Mesodermal cell (in vitro differentiated cells): ENCODE measurements around the gene LDLRAP1.

ENCODE experiments used
- H3K27ac ChIP-seq: 2 replicates; pipeline ENCODE4 v1.7.0; 2013; ENCODE audit warnings: mild to moderate bottlenecking, low read depth, low read length, moderate library complexity; ENCODE audit not compliant: severe bottlenecking
- H3K36me3 ChIP-seq: 2 replicates; pipeline ENCODE4 v1.7.1; 2013; ENCODE audit warnings: mild to moderate bottlenecking, low read length, moderate library complexity; ENCODE audit not compliant: control insufficient read depth, insufficient read depth
- H3K4me1 ChIP-seq: one replicate; pipeline ENCODE4 v1.7.1; 2013; ENCODE audit warnings: mild to moderate bottlenecking, low read length; ENCODE audit not compliant: insufficient read depth, control insufficient read depth, poor library complexity, severe bottlenecking
- H3K4me3 ChIP-seq: 2 replicates; pipeline ENCODE4 v1.7.0; 2013; ENCODE audit warnings: low read length, control low read depth, mild to moderate bottlenecking; ENCODE audit not compliant: insufficient read depth, poor library complexity, severe bottlenecking; ENCODE audit errors: extremely low read depth
- H3K9me3 ChIP-seq: 2 replicates; pipeline ENCODE4 v1.7.1; 2013; ENCODE audit warnings: mild to moderate bottlenecking, low read length, moderate library complexity; ENCODE audit not compliant: control insufficient read depth
- WGBS, 2 experiments: methylation state at CpG; one replicate each; pipeline ENCODE4 v1.1.5; 2013; ENCODE audit warnings: missing lambda C conversion rate in 2 of 2; ENCODE audit not compliant: insufficient coverage in 2 of 2; 5-methylcytosine and 5-hydroxymethylcytosine counted together

The LDLRAP1 gene

GRCh38 chr1:25611843-25612242 lies 68.4 kb downstream of the LDLRAP1 start:
- H3K4me1 ChIP-seq = peaks cover 6% of the 10 kb centered on the region
- no peak overlapping the region for H3K27ac ChIP-seq
- H3K4me3 ChIP-seq = no peak overlapping the region
- WGBS, 2 experiments = 91 to 100% methylated on average over 1 of the region's 1 CpG
- no peaks in the 10 kb centered on the region for H3K9me3 ChIP-seq
- no peaks in the 10 kb centered on the region for H3K36me3 ChIP-seq

- Histone ChIP-seq H3K36me3 (no peaks in the 10 kb centered on the region), H3K4me1 (peaks cover 6% of the 10 kb centered on the region), H3K4me3 (no peak overlapping the region), H3K9me3 (no peaks in the 10 kb centered on the region), H3K27ac (no peak overlapping the region)
- WGBS, 2 experiments = 60 to 66% methylated on average over 2 of the region's 3 CpGs
Measured at GRCh38 chr1:25612421-25612820, 69.0 kb downstream of the LDLRAP1 start.

GRCh38 chr1:25613091-25613490 lies 69.7 kb downstream of the LDLRAP1 start:
- WGBS, 2 experiments = 80% methylated on average over 2 of the region's 3 CpGs; no CpG with 5 or more reads in 1 of the 2 experiments
- H3K4me1 ChIP-seq = peaks cover 10% of the 10 kb centered on the region
- no peak overlapping the region for H3K27ac ChIP-seq
- no peak overlapping the region for H3K4me3 ChIP-seq
- H3K36me3 ChIP-seq = no peaks in the 10 kb centered on the region
- no peaks in the 10 kb centered on the region for H3K9me3 ChIP-seq

- no peak overlapping the region for H3K27ac ChIP-seq
- H3K4me1 ChIP-seq = peaks cover 10% of the 10 kb centered on the region
- no peaks in the 10 kb centered on the region for H3K9me3 ChIP-seq
- no peak overlapping the region for H3K4me3 ChIP-seq
- 78 to 90% methylated on average over 2 of the region's 4 CpGs for WGBS, 2 experiments
- H3K36me3 ChIP-seq = no peaks in the 10 kb centered on the region
Measured at GRCh38 chr1:25614501-25615171, 71.2 kb downstream of the LDLRAP1 start.

GRCh38 chr1:25615172-25615541 lies 71.8 kb downstream of the LDLRAP1 start:
- H3K9me3 ChIP-seq = no peaks in the 10 kb centered on the region
- 74 to 85% methylated on average over 6 to 7 of the region's 7 CpGs for WGBS, 2 experiments
- H3K4me3 ChIP-seq = no peak overlapping the region
- no peaks in the 10 kb centered on the region for H3K36me3 ChIP-seq
- no peak overlapping the region for H3K27ac ChIP-seq
- peaks cover 10% of the 10 kb centered on the region for H3K4me1 ChIP-seq

- peaks cover 10% of the 10 kb centered on the region for H3K4me1 ChIP-seq
- no peaks in the 10 kb centered on the region for H3K36me3 ChIP-seq
- 20 to 28% methylated on average over 9 to 10 of the region's 12 CpGs for WGBS, 2 experiments
- no peaks in the 10 kb centered on the region for H3K9me3 ChIP-seq
- H3K4me3 ChIP-seq = peak overlapping the region; percentile 49
- no peak overlapping the region for H3K27ac ChIP-seq
Measured at GRCh38 chr1:25615563-25616094, 72.2 kb downstream of the LDLRAP1 start.

GRCh38 chr1:25616095-25616986 lies 72.9 kb downstream of the LDLRAP1 start, which contains the start of gene MAN1C1:
MAN1C1 (plus strand) TSS chr1:25616791; CDS start chr1:25617798, 1,007 bp downstream.
- Histone ChIP-seq H3K4me1 (peaks cover 10% of the 10 kb centered on the region), H3K4me3 (peak within 1 kb of the TSS; percentile 56), H3K36me3 (no peaks in the 10 kb centered on the region), H3K9me3 (no peaks in the 10 kb centered on the region), H3K27ac (no peak within 1 kb of the TSS)
- WGBS, 2 experiments = 0 to 1% methylated on average over 74 to 81 of the region's 116 CpGs

GRCh38 chr1:25616987-25617624 lies 73.7 kb downstream of the LDLRAP1 start:
- Histone ChIP-seq H3K9me3 (no peaks in the 10 kb centered on the region), H3K4me3 (peak overlapping the region; percentile 56), H3K36me3 (no peaks in the 10 kb centered on the region), H3K4me1 (peaks cover 10% of the 10 kb centered on the region), H3K27ac (no peak overlapping the region)
- 0 to 1% methylated on average over 93 of the region's 94 CpGs for WGBS, 2 experiments

GRCh38 chr1:25617625-25618432 lies 74.4 kb downstream of the LDLRAP1 start:
- Histone ChIP-seq H3K36me3 (no peaks in the 10 kb centered on the region), H3K4me1 (peaks cover 10% of the 10 kb centered on the region), H3K4me3 (peak overlapping the region; percentile 35), H3K9me3 (no peaks in the 10 kb centered on the region), H3K27ac (no peak overlapping the region)
- 3 to 4% methylated on average over 52 to 64 of the region's 66 CpGs for WGBS, 2 experiments

GRCh38 chr1:25618433-25618808 lies 75.0 kb downstream of the LDLRAP1 start:
- Histone ChIP-seq H3K4me3 (no peak overlapping the region), H3K9me3 (no peaks in the 10 kb centered on the region), H3K36me3 (no peaks in the 10 kb centered on the region), H3K27ac (no peak overlapping the region), H3K4me1 (peaks cover 10% of the 10 kb centered on the region)
- WGBS, 2 experiments = 0 to 40% methylated on average over 1 to 4 of the region's 4 CpGs
